ENCODE measurements around the gene POU2F1.

Gene POU2F1

DNA sequence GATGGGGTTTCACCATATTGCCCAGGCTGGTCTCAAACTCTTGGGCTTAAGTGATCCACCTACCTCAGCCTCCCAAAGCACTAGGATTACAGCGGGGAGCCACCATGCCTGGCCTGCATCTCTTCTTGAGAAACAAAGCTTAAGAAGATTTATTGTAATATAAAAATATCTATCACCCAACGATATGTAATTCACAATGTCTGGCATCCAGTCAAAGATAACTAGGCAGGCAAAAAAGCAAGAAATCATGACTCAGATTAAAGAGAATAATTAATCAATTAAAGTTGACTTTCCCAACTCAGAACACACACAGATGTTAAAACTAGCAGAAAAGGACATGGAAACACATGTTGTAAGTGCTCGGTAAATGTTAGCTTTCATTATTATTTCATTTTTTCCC lies 26.5 kb upstream of the POU2F1 start:
- TF ChIP-seq, protein P1, sequence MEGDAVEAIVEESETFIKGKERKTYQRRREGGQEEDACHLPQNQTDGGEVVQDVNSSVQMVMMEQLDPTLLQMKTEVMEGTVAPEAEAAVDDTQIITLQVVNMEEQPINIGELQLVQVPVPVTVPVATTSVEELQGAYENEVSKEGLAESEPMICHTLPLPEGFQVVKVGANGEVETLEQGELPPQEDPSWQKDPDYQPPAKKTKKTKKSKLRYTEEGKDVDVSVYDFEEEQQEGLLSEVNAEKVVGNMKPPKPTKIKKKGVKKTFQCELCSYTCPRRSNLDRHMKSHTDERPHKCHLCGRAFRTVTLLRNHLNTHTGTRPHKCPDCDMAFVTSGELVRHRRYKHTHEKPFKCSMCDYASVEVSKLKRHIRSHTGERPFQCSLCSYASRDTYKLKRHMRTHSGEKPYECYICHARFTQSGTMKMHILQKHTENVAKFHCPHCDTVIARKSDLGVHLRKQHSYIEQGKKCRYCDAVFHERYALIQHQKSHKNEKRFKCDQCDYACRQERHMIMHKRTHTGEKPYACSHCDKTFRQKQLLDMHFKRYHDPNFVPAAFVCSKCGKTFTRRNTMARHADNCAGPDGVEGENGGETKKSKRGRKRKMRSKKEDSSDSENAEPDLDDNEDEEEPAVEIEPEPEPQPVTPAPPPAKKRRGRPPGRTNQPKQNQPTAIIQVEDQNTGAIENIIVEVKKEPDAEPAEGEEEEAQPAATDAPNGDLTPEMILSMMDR (IDR thresholded peaks at IDR 0.05; ENCODE audit: low read depth, low read length): no peak
- DNase-seq (ENCODE audit: low read depth, low spot score): no peak
- in situ Hi-C loops (cut with HindIII; ENCODE audit: low sequenced_read_pairs): no loop called here
- no peak overlapping the region for H3K4me3 ChIP-seq (ENCODE audit: low read depth, low read length)

DNA sequence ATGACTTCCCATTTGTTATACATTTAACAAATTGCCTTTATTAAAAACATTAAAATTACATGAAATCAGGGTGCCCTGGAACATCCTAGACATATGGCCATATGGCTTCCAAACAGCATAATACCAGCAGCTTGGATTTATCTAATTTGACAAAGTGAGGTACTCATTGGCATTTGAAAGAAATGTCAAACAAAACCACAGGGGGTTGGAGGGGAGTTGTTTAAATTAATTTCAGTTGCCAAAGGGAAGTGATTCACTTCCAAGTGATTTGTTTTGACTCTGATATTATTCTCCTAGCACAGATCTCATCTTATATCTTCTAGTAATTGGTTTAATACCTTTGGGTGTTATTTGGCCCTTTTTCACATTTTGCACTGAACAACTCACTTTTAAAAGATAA lies 24.5 kb upstream of the POU2F1 start:
- DNase-seq (ENCODE audit: low read depth, low spot score): peak; percentile 49
- in situ Hi-C loops (cut with HindIII; ENCODE audit: low sequenced_read_pairs): no loop called here
- H3K4me3 ChIP-seq (ENCODE audit: low read depth, low read length): no peak overlapping the region
- TF ChIP-seq, protein P1 (IDR thresholded peaks at IDR 0.05; ENCODE audit: low read depth, low read length): no peak

DNA sequence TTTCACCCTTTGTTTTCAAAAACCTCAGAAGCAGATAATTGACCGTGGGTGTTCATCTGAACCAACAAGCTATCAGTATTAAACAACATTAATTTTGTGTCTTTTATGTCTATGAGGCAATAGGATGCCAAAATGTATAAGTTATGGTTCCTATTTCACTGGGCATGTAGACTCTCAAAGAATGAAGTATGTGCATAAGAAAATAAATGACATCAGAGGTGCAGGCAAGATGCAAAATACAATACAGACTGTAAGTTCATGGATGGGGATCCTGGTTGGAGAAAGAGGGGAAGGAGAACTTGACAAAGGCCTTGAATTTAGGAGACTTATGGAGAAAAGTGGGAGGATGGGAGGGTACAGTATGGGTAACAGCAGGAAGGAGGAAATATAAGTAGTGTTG lies 23.4 kb upstream of the POU2F1 start:
- in situ Hi-C loops (cut with HindIII; ENCODE audit: low sequenced_read_pairs): no loop called here
- TF ChIP-seq, protein P1 (IDR thresholded peaks at IDR 0.05; ENCODE audit: low read depth, low read length): no peak
- no peak overlapping the region for H3K4me3 ChIP-seq (ENCODE audit: low read depth, low read length)
- DNase-seq (ENCODE audit: low read depth, low spot score): no peak

GRCh38 chr1:167197692-167198091 lies 23.0 kb upstream of the POU2F1 start:
- no peak for DNase-seq (ENCODE audit: low read depth, low spot score)
- in situ Hi-C loops (cut with HindIII; ENCODE audit: low sequenced_read_pairs): no loop called here
- no peak overlapping the region for H3K4me3 ChIP-seq (ENCODE audit: low read depth, low read length)
- TF ChIP-seq, protein P1 (IDR thresholded peaks at IDR 0.05; ENCODE audit: low read depth, low read length): no peak

- TF ChIP-seq, protein P1 (IDR thresholded peaks at IDR 0.05; ENCODE audit: low read depth, low read length): no peak
- H3K4me3 ChIP-seq (ENCODE audit: low read depth, low read length): no peak overlapping the region
- DNase-seq (ENCODE audit: low read depth, low spot score): no peak
- in situ Hi-C loops (cut with HindIII; ENCODE audit: low sequenced_read_pairs): no loop called here
Observed at GRCh38 chr1:167198518-167199133, 22.1 kb upstream of the POU2F1 start.

DNA sequence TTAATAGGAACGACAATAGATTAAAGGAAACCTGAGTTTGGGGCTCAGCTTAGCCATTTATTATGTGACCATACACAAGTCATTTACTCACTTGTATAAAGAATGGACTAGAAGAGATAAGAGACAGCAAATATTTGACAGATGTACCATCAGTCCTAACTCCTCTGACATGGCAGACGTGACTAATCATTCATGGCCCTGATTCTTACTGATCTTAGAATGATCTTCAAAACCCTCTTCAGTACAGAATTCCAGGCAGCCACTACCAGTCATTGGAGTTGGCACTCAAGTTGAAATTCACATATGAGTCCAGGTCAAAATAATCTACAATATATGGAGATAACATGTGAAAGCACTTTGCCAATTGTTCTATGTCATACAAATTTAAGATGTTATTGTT lies 21.0 kb upstream of the POU2F1 start:
- in situ Hi-C loops (cut with HindIII; ENCODE audit: low sequenced_read_pairs): no loop called here

More for the DNA sequence above, 21.0 kb upstream of the POU2F1 start:
- TF ChIP-seq, protein P1 (IDR thresholded peaks at IDR 0.05; ENCODE audit: low read depth, low read length): no peak
- no peak overlapping the region for H3K4me3 ChIP-seq (ENCODE audit: low read depth, low read length)
- DNase-seq (ENCODE audit: low read depth, low spot score): no peak

Measured in astrocyte of the spinal cord (primary cell).